ENCODE data around the gene BEAN1. TPM values are rescaled to one million over a fixed set of nuclear protein-coding genes. Genes with fewer than 3 reads are reported as not detected.

Gene BEAN1
- total and polyA plus RNA-seq, 2 donors (not counting 1 experiment from before 2014, with no cell fraction given), result 0.07 TPM; not detected in 1

GRCh38 chr16:66382171-66382965, 44.7 kb upstream of the BEAN1 start:
- Histone ChIP-seq H3K27me3 (ENCODE audit: control insufficient read depth, insufficient read depth, low read length) (peaks cover 2% of the 10 kb centered on the region), H3K27ac (ENCODE audit: insufficient read depth, low read length) (no peak overlapping the region), H2AFZ (ENCODE audit: low read length) (no peak overlapping the region), H3K4me1 (ENCODE audit: control insufficient read depth, extremely low read depth, insufficient read depth, low read length) (no peaks in the 10 kb centered on the region), H3K4me2 (ENCODE audit: extremely low read depth, insufficient read depth, low read length) (no peak overlapping the region), H3K36me3 (ENCODE audit: control insufficient read depth, insufficient read depth, low read length) (no peaks in the 10 kb centered on the region), H3K9me3 (ENCODE audit: control insufficient read depth, insufficient read depth, low read depth, low read length) (no peaks in the 10 kb centered on the region), H3K79me2 (ENCODE audit: control insufficient read depth, insufficient read depth, low read length) (no peaks in the 10 kb centered on the region), H4K20me1 (ENCODE audit: control insufficient read depth, extremely low read depth, insufficient read depth, low read length) (no peaks in the 10 kb centered on the region), H3K9ac (ENCODE audit: insufficient read depth, low read length) (no peak overlapping the region), H3K4me3 (replicated peaks in 1 of 4; ENCODE audit: control extremely low read depth in 1 of 4, insufficient read depth in 1 of 4, low read depth in 3 of 4, low read length in 4 of 4) (no peak overlapping the region)
- peak; percentile 21 to 96 for DNase-seq (ENCODE audit: low read depth in 2 of 2)
- TF ChIP-seq EZH2 (IDR thresholded peaks at IDR 0.05; ENCODE audit: low read length, missing control alignments), result no peak
- TF ChIP-seq CTCF (conservative IDR thresholded peaks at IDR 0.05 in 1 of 2, IDR thresholded peaks at IDR 0.05 in 1 of 2; ENCODE audit: low read depth in 1 of 2, low read length in 2 of 2), result no peak

- no peak overlapping the region for H3K27ac ChIP-seq (ENCODE audit: insufficient read depth, low read length)
- TF ChIP-seq CTCF (conservative IDR thresholded peaks at IDR 0.05 in 1 of 2, IDR thresholded peaks at IDR 0.05 in 1 of 2; ENCODE audit: low read depth in 1 of 2, low read length in 2 of 2), result no peak
- no peak for TF ChIP-seq EZH2 (IDR thresholded peaks at IDR 0.05; ENCODE audit: low read length, missing control alignments)
- no peaks in the 10 kb centered on the region for H3K9me3 ChIP-seq (ENCODE audit: control insufficient read depth, insufficient read depth, low read depth, low read length)
- H3K36me3 ChIP-seq (ENCODE audit: control insufficient read depth, insufficient read depth, low read length), result no peaks in the 10 kb centered on the region
- H4K20me1 ChIP-seq (ENCODE audit: control insufficient read depth, extremely low read depth, insufficient read depth, low read length), result no peaks in the 10 kb centered on the region
- no peaks in the 10 kb centered on the region for H3K79me2 ChIP-seq (ENCODE audit: control insufficient read depth, insufficient read depth, low read length)
- no peak overlapping the region for H3K4me3 ChIP-seq (replicated peaks in 1 of 4; ENCODE audit: control extremely low read depth in 1 of 4, insufficient read depth in 1 of 4, low read depth in 3 of 4, low read length in 4 of 4)
- H2AFZ ChIP-seq (ENCODE audit: low read length), result no peak overlapping the region
- H3K27me3 ChIP-seq (ENCODE audit: control insufficient read depth, insufficient read depth, low read length), result peaks cover 2% of the 10 kb centered on the region
- H3K4me2 ChIP-seq (ENCODE audit: extremely low read depth, insufficient read depth, low read length), result no peak overlapping the region
- H3K4me1 ChIP-seq (ENCODE audit: control insufficient read depth, extremely low read depth, insufficient read depth, low read length), result no peaks in the 10 kb centered on the region
- DNase-seq (ENCODE audit: low read depth in 2 of 2), result peak; percentile 54 to 97
- H3K9ac ChIP-seq (ENCODE audit: insufficient read depth, low read length), result no peak overlapping the region
Observed at GRCh38 chr16:66382966-66383299, 44.2 kb upstream of the BEAN1 start.

GRCh38 chr16:66383551-66383950, 43.5 kb upstream of the BEAN1 start:
- TF ChIP-seq EZH2 (IDR thresholded peaks at IDR 0.05; ENCODE audit: low read length, missing control alignments) (no peak), CTCF (conservative IDR thresholded peaks at IDR 0.05 in 1 of 2, IDR thresholded peaks at IDR 0.05 in 1 of 2; ENCODE audit: low read depth in 1 of 2, low read length in 2 of 2) (no peak)
- Histone ChIP-seq H3K4me1 (ENCODE audit: control insufficient read depth, extremely low read depth, insufficient read depth, low read length) (no peaks in the 10 kb centered on the region), H3K4me3 (replicated peaks in 1 of 4; ENCODE audit: control extremely low read depth in 1 of 4, insufficient read depth in 1 of 4, low read depth in 3 of 4, low read length in 4 of 4) (no peak overlapping the region), H3K79me2 (ENCODE audit: control insufficient read depth, insufficient read depth, low read length) (no peaks in the 10 kb centered on the region), H3K27me3 (ENCODE audit: control insufficient read depth, insufficient read depth, low read length) (peaks cover 2% of the 10 kb centered on the region), H4K20me1 (ENCODE audit: control insufficient read depth, extremely low read depth, insufficient read depth, low read length) (no peaks in the 10 kb centered on the region), H3K9ac (ENCODE audit: insufficient read depth, low read length) (no peak overlapping the region), H3K4me2 (ENCODE audit: extremely low read depth, insufficient read depth, low read length) (no peak overlapping the region), H3K36me3 (ENCODE audit: control insufficient read depth, insufficient read depth, low read length) (no peaks in the 10 kb centered on the region), H3K9me3 (ENCODE audit: control insufficient read depth, insufficient read depth, low read depth, low read length) (no peaks in the 10 kb centered on the region), H2AFZ (ENCODE audit: low read length) (no peak overlapping the region), H3K27ac (ENCODE audit: insufficient read depth, low read length) (no peak overlapping the region)
- no peak for DNase-seq (ENCODE audit: low read depth in 2 of 2)

Measured in fibroblast of lung (primary cell).